Skeletal muscle satellite cell (primary cell): ENCODE measurements around the gene KRT27.
"Not testable (repeated sequence)": the region's sequence is repeated elsewhere in the genome, so short reads cannot be mapped to it uniquely, and the experiment has no call there.

Experiments
- H3K27me3 ChIP-seq: 2 replicates; pipeline ENCODE4 v1.7.0; 2013; ENCODE audit warnings: low read length; ENCODE audit not compliant: control insufficient read depth, insufficient read depth
- H3K36me3 ChIP-seq: 2 replicates; pipeline ENCODE4 v1.7.0; 2013; ENCODE audit warnings: mild to moderate bottlenecking, control low read depth, low read length; ENCODE audit not compliant: insufficient read depth
- H3K4me1 ChIP-seq: 2 replicates; pipeline ENCODE4 v1.7.0; 2013; ENCODE audit warnings: low read length; ENCODE audit not compliant: control insufficient read depth, insufficient read depth
- H3K4me2 ChIP-seq: 2 replicates; pipeline ENCODE4 v1.7.0; 2013; ENCODE audit warnings: mild to moderate bottlenecking, low read length
- H3K4me3 ChIP-seq: 2 replicates; pipeline ENCODE4 v1.7.0; 2013; ENCODE audit warnings: low read length
- H3K9ac ChIP-seq: 2 replicates; pipeline ENCODE4 v1.7.0; 2013; ENCODE audit warnings: mild to moderate bottlenecking, low read depth, low read length, moderate library complexity
- H3K9me3 ChIP-seq: replicated peaks from 2 replicates; pipeline ENCODE4 v1.7.0; 2013; ENCODE audit warnings: mild to moderate bottlenecking, control low read depth, low read length

KRT27 gene

DNA sequence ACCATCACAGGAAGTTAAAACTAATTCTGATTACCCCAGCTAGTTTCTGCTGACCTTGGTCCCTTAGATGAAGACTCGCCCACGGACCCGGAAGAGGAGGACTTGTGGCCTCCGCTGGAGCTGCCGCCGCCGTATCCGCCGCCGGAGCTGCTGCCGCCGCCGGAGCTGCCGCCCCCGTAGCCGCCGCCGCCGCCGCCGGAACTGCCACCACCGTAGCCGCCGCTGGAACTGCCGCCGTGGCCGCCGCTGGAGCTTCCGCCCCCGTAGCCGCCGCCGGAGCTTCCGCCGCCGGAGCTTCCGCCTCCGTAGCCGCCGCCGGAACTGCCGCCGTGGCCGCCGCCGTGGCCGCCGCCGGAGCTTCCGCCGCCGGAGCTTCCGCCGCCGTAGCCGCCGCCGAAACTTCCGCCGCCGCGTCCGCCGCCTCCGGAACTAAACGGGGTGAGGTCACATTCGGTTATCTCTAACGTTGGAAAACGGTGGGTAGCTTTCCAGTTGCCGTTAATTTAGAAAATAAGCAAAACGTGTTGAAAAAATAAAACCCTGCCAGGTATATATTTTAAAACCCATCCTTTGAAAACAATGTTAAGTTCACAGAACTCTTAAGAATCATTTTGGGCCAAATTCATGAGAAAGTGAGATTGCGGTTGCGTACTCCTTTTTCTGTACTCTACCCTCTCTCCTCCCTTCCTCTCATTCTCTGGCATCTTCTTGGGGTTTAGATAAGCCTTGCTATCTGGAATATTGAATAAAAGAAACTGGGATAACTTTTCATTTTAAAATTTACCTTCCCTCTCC, 36.6 kb upstream of the KRT27 start:
- Histone ChIP-seq H3K4me2 (peak overlapping the region; percentile 89), H3K4me1 (peaks cover 8% of the 10 kb centered on the region), H3K4me3 (peak overlapping the region; percentile 73), H3K36me3 (peaks cover 5% of the 10 kb centered on the region), H3K9ac (peak overlapping the region; percentile 93), H3K27me3 (no peaks in the 10 kb centered on the region), H3K9me3 (no peaks in the 10 kb centered on the region)

DNA sequence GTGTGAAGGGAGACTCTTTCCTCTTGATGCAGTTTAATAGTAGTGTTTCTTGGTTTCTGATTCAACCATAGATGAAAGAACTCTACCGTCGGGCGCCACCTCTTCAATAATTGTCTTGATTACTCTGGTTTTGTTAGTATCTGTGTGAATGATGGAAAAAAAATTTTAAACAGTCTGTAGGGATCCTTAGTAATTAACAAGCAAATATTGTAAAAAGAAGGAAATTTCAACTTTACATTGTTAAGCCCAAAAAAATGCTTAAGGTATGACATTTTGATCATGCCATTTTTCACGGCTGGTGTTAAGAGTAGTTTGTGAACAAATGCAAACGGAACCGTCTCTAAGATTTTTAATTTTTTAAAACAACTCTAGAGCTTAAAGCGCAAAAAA, 36.0 kb upstream of the KRT27 start:
- Histone ChIP-seq H3K36me3 (peaks cover 5% of the 10 kb centered on the region), H3K27me3 (no peaks in the 10 kb centered on the region), H3K4me1 (peaks cover 8% of the 10 kb centered on the region), H3K4me3 (peak overlapping the region; percentile 73), H3K9me3 (no peaks in the 10 kb centered on the region), H3K9ac (peak overlapping the region; percentile 93), H3K4me2 (peak overlapping the region; percentile 89)

DNA sequence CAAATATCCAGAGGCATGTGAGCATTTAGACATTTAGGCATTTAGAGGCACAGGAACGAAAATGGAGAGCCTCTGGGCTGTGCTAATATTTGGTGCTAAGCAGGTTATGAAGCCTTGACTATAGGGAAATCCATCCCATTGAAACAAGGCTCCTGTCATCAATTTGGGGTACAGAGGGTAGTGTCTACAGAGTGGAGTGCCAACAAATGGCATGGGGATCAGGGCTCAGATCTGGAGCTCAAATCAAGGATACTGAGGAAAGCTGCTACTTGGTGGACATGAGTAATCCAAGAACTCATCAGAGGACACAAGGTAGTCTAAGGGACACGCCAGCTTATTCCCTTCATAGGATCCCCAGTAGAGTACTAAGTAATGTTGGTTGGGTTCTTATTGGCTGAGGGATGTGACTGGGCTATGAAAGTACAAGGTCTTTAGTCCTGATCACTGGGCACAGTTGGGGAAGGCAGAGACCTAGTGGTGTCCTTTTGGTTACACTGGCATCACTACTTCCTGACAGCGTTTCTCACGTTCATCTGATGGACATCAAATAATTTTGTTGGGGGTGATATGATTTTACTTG, 34.8 kb upstream of the KRT27 start:
- Histone ChIP-seq H3K36me3 (peaks cover 5% of the 10 kb centered on the region), H3K9me3 (no peaks in the 10 kb centered on the region), H3K27me3 (no peaks in the 10 kb centered on the region), H3K9ac (no peak overlapping the region), H3K4me3 (no peak overlapping the region), H3K4me1 (peaks cover 8% of the 10 kb centered on the region), H3K4me2 (peak overlapping the region; percentile 89)

DNA sequence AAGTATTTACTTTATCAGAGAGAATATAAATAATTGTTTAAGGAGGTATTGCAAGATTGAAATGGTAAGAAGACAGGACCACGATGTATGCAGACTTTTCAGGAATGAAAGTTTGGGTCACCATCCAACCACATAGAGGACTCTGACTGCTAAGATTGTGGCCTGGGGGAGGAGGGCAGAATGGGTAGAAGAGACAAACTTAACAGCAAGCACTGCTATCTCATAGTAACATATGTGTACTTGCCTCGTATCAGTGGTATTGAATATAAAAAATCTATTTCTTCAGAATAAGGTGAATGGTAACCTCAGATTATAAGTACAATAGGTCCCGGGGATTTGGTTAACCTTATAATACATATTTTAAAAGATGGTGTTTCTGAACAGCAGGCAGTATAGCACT, 34.2 kb upstream of the KRT27 start:
- Histone ChIP-seq H3K4me3 (no peak overlapping the region), H3K27me3 (no peaks in the 10 kb centered on the region), H3K36me3 (peaks cover 5% of the 10 kb centered on the region), H3K4me1 (peaks cover 8% of the 10 kb centered on the region), H3K4me2 (no peak overlapping the region), H3K9ac (no peak overlapping the region), H3K9me3 (no peaks in the 10 kb centered on the region)

DNA sequence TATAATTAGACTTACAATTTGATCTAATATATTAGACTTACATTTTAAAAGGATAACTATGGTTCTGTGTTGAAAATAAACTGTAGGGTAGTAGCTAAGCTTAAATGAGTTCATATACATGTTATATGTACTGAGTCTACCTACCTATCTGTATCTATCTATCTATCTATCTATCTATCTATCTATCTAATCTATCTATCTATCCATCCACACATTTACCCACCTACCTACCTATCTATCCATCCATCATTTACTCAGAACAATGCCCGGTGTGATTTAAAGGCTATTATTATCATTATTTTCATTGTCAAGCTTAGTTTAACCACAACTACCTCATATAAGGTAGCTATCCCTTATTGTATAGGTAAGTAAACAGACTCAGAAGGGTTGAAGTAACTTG, 33.0 kb upstream of the KRT27 start:
- Histone ChIP-seq H3K9ac (no peak overlapping the region), H3K9me3 (no peaks in the 10 kb centered on the region), H3K4me1 (peaks cover 12% of the 10 kb centered on the region), H3K4me3 (no peak overlapping the region), H3K36me3 (peaks cover 5% of the 10 kb centered on the region), H3K4me2 (no peak overlapping the region), H3K27me3 (peaks cover 2% of the 10 kb centered on the region)

DNA sequence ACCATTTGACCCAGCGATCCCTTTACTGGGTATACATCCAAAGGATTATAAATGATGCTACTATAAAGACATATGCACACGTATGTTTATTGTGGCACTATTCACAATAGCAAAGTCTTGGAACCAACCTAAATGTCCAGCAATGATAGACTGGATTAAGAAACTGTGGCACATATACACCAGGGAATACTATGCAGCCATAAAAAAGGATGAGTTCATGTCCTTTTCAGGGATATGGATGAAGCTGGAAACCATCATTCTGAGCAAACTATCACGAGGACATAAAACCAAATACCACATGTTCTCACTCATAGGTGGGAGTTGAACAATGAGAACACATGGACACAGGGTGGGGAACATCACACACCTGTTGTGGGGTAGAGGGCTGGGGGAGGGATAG, 32.3 kb upstream of the KRT27 start:
- not testable (repeated sequence) for H3K4me2 ChIP-seq, H3K27me3 ChIP-seq, H3K36me3 ChIP-seq, H3K9me3 ChIP-seq, H3K4me3 ChIP-seq, H3K9ac ChIP-seq, H3K4me1 ChIP-seq

DNA sequence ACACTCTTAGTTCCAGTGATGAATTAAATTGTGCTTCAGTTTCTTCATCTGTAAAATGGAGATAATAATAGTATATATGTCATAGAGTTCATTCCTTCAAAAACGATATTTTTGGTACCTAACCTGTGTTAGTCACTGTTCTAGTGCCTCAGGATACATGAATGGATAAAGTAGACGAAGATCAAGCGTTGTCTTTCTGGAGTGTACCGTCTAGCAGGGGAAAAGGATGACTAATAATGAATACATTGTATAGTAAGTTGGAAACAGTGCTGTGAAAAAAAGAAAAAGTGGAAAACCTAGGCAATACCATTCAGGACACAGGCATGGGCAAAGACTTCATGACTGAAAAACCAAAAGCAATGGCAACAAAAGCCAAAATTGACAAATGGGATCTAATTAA, 31.5 kb upstream of the KRT27 start:
- Histone ChIP-seq H3K27me3 (peaks cover 14% of the 10 kb centered on the region), H3K4me1 (peaks cover 6% of the 10 kb centered on the region), H3K9me3 (no peaks in the 10 kb centered on the region), H3K36me3 (peaks cover 5% of the 10 kb centered on the region), H3K9ac (no peak overlapping the region), H3K4me3 (no peak overlapping the region), H3K4me2 (no peak overlapping the region)

DNA sequence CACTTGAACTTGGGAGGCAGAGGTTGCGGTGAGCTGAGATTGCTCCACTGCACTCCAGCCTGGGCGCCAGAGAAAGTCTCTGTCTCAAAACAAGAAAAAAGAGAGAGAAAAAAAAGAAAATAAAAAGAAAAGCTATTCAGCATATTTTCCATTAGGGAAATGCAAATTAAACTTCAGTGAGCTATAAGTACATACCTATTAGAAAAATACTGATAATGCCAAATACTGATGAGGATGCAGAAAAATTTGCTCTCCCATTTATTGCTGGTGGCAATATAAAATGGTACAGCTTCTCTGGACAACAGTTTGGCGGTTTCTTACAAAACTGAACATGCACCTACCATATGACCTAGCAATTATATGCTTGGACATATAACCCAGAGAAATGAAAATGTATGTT, 30.3 kb upstream of the KRT27 start:
- Histone ChIP-seq H3K4me2 (no peak overlapping the region), H3K9ac (no peak overlapping the region), H3K27me3 (peaks cover 19% of the 10 kb centered on the region), H3K9me3 (no peaks in the 10 kb centered on the region), H3K4me1 (peaks cover 6% of the 10 kb centered on the region), H3K4me3 (no peak overlapping the region), H3K36me3 (peaks cover 5% of the 10 kb centered on the region)

DNA sequence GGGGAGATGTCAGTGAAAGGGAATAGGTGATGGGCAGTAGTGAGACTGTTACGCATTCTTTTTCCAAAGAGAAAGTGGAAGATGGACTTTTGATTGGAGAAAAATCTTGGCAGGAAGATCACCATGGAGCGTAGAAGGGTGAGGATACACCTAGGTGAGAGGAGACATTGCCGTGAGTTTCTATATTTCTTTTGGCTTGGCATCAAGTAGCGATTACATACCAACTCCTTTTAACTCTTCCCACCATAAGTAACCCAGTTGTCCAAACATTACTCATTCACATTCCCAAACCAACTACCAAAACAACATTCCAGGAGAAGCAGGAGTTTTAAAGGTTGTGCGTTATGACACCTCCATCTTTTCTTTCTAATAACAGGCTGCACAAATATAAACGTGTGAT, 28.1 kb upstream of the KRT27 start:
- Histone ChIP-seq H3K4me3 (no peak overlapping the region), H3K4me1 (peaks cover 6% of the 10 kb centered on the region), H3K9me3 (no peaks in the 10 kb centered on the region), H3K27me3 (peaks cover 40% of the 10 kb centered on the region), H3K4me2 (no peak overlapping the region), H3K9ac (no peak overlapping the region), H3K36me3 (no peaks in the 10 kb centered on the region)

DNA sequence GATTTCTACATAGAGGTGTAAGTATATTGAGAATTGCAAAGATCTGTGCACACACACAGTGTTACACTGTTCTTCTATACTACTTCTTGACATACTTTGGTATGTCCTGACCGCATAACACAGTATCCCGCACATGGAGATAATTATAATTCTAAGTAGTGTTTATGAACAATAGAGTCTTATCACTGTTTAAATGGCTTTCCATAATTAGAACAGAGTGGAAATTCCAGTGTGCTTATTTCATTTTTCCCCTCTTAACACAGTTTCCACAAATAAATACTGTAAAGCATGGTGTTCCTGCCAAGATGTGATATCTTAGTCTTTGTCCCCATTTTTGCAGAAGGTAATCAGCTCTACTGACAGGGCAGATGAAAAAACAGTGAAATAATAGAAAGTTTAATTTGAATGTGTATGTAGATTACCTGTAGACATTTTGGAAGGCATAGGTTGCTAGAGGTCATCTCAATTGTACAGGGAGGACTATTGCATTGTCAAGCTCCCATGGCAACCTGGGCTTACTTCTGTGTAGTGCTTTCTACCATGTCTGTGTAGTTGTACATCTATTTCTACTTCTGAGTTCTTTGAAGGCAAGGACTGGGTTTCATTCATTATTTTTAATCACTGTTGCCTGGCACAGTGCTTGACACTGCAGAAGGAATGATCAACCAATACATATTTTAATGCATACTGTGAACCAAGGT, 27.5 kb upstream of the KRT27 start:
- Histone ChIP-seq H3K36me3 (no peaks in the 10 kb centered on the region), H3K9ac (no peak overlapping the region), H3K9me3 (no peaks in the 10 kb centered on the region), H3K27me3 (peaks cover 46% of the 10 kb centered on the region), H3K4me2 (no peak overlapping the region), H3K4me3 (no peak overlapping the region), H3K4me1 (peaks cover 6% of the 10 kb centered on the region)

DNA sequence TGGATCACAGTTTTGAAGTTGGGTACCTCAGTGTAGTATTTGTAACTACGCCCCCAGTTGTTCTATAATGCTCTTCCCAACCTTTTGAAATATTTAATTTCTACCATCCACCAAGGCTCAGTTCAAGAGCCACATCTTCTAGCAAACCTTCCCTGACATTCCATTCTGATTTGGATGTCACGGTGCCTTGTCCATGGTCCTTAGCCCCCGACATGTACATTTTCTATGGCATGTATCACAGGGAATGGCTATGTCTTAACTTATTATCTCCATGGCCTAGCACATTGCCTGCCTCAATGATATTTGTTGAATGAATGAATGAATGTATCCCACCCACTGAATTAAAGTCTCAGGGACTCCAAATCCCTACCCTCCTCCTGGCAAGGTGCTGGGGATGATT, 23.8 kb upstream of the KRT27 start:
- no peak overlapping the region for H3K4me2 ChIP-seq
- H3K4me1 ChIP-seq = peaks cover 6% of the 10 kb centered on the region
- H3K4me3 ChIP-seq = no peak overlapping the region
- no peaks in the 10 kb centered on the region for H3K9me3 ChIP-seq
- H3K36me3 ChIP-seq = no peaks in the 10 kb centered on the region
- H3K27me3 ChIP-seq = peaks cover 66% of the 10 kb centered on the region
- no peak overlapping the region for H3K9ac ChIP-seq
